ENCODE data around the gene RGP1. TPM values are rescaled to one million over a fixed set of nuclear protein-coding genes. Genes with fewer than 3 reads are reported as not detected.

RGP1 gene
- total and polyA plus RNA-seq, 2 experiments from 2014 or later, result 4.7 to 19.1 TPM

- Histone ChIP-seq H3F3A (ENCODE audit: insufficient read depth) (peaks cover 52% of the 10 kb centered on the region), H3K9ac (no peak overlapping the region), H3K4me1 (ENCODE audit: insufficient read depth) (no peaks in the 10 kb centered on the region), H3K4me3 (no peak overlapping the region), H3K79me2 (ENCODE audit: insufficient read depth) (peaks cover 75% of the 10 kb centered on the region), H3K36me3 (ENCODE audit: low read depth) (peaks cover 79% of the 10 kb centered on the region), H3K27me3 (replicated peaks; ENCODE audit: insufficient read depth) (no peaks in the 10 kb centered on the region), H3K9me3 (ENCODE audit: low read depth) (no peaks in the 10 kb centered on the region), H4K20me1 (ENCODE audit: insufficient read depth) (no peaks in the 10 kb centered on the region), H3K4me2 (ENCODE audit: unreplicated experiment) (no peak overlapping the region), H3K9me2 (ENCODE audit: insufficient read depth) (no peaks in the 10 kb centered on the region), H3K27ac (no peak overlapping the region), H2AFZ (no peak overlapping the region)
- no peak for DNase-seq
- TF ChIP-seq EZH2 (IDR thresholded peaks at IDR 0.05; ENCODE audit: insufficient read depth, poor library complexity, severe bottlenecking) (no peak), EZH2phosphoT487 (IDR thresholded peaks at IDR 0.05; ENCODE audit: insufficient read depth, low read depth) (no peak)
- in situ Hi-C loops (cut with MboI), result loop anchor here (25.0 kb wide), 1 partner anchor 101 kb away; the partner anchor contains the start of genes CD72 and TESK1
- 98 to 100% methylated on average over 3 of the region's 3 CpGs for WGBS, 2 experiments (ENCODE audit: low coverage in 1 of 2, low lambda C conversion rate in 2 of 2, missing lambda C conversion rate in 2 of 2)
Measured at GRCh38 chr9:35713578-35713977, 35.5 kb upstream of the RGP1 start.

GRCh38 chr9:35714123-35714522, 35.0 kb upstream of the RGP1 start:
- no peaks in the 10 kb centered on the region for H4K20me1 ChIP-seq (ENCODE audit: insufficient read depth)
- H3K4me3 ChIP-seq, result no peak overlapping the region
- peaks cover 78% of the 10 kb centered on the region for H3K36me3 ChIP-seq (ENCODE audit: low read depth)
- in situ Hi-C loops (cut with MboI), result loop anchor here (25.0 kb wide), 1 partner anchor 102 kb away; the partner anchor contains the start of genes CD72 and TESK1
- peaks cover 47% of the 10 kb centered on the region for H3F3A ChIP-seq (ENCODE audit: insufficient read depth)
- no peak for DNase-seq
- no peak overlapping the region for H3K9ac ChIP-seq
- no peaks in the 10 kb centered on the region for H3K9me3 ChIP-seq (ENCODE audit: low read depth)
- peaks cover 75% of the 10 kb centered on the region for H3K79me2 ChIP-seq (ENCODE audit: insufficient read depth)
- H2AFZ ChIP-seq, result no peak overlapping the region
- H3K9me2 ChIP-seq (ENCODE audit: insufficient read depth), result no peaks in the 10 kb centered on the region
- no peak for TF ChIP-seq EZH2phosphoT487 (IDR thresholded peaks at IDR 0.05; ENCODE audit: insufficient read depth, low read depth)
- no peak overlapping the region for H3K4me2 ChIP-seq (ENCODE audit: unreplicated experiment)
- 95 to 99% methylated on average over 6 of the region's 6 CpGs for WGBS, 2 experiments (ENCODE audit: low coverage in 1 of 2, low lambda C conversion rate in 2 of 2, missing lambda C conversion rate in 2 of 2)
- H3K4me1 ChIP-seq (ENCODE audit: insufficient read depth), result no peaks in the 10 kb centered on the region
- no peak overlapping the region for H3K27ac ChIP-seq
- H3K27me3 ChIP-seq (replicated peaks; ENCODE audit: insufficient read depth), result no peaks in the 10 kb centered on the region

- peaks cover 49% of the 10 kb centered on the region for H3F3A ChIP-seq (ENCODE audit: insufficient read depth)
- H3K9me2 ChIP-seq (ENCODE audit: insufficient read depth), result no peaks in the 10 kb centered on the region
- H3K4me1 ChIP-seq (ENCODE audit: insufficient read depth), result no peaks in the 10 kb centered on the region
- H3K27me3 ChIP-seq (replicated peaks; ENCODE audit: insufficient read depth), result no peaks in the 10 kb centered on the region
- no peak overlapping the region for H3K4me3 ChIP-seq
- no peak overlapping the region for H3K4me2 ChIP-seq (ENCODE audit: unreplicated experiment)
- H4K20me1 ChIP-seq (ENCODE audit: insufficient read depth), result no peaks in the 10 kb centered on the region
- in situ Hi-C loops (cut with MboI), result loop anchor here (25.0 kb wide), 1 partner anchor 102 kb away; the partner anchor contains the start of genes CD72 and TESK1
- no peak for DNase-seq
- TF ChIP-seq EZH2 (IDR thresholded peaks at IDR 0.05; ENCODE audit: insufficient read depth, poor library complexity, severe bottlenecking) (no peak), EZH2phosphoT487 (IDR thresholded peaks at IDR 0.05; ENCODE audit: insufficient read depth, low read depth) (no peak)
- H3K9me3 ChIP-seq (ENCODE audit: low read depth), result no peaks in the 10 kb centered on the region
- H3K79me2 ChIP-seq (ENCODE audit: insufficient read depth), result peaks cover 76% of the 10 kb centered on the region
- H3K9ac ChIP-seq, result no peak overlapping the region
- H2AFZ ChIP-seq, result no peak overlapping the region
- H3K36me3 ChIP-seq (ENCODE audit: low read depth), result peaks cover 80% of the 10 kb centered on the region
- H3K27ac ChIP-seq, result no peak overlapping the region
- WGBS, 2 experiments (ENCODE audit: low coverage in 1 of 2, low lambda C conversion rate in 2 of 2, missing lambda C conversion rate in 2 of 2), result 91 to 94% methylated on average over 13 of the region's 13 CpGs
Measured at GRCh38 chr9:35714579-35715252, 34.4 kb upstream of the RGP1 start.

- TF ChIP-seq EZH2phosphoT487 (IDR thresholded peaks at IDR 0.05; ENCODE audit: insufficient read depth, low read depth) (no peak), EZH2 (IDR thresholded peaks at IDR 0.05; ENCODE audit: insufficient read depth, poor library complexity, severe bottlenecking) (no peak)
- in situ Hi-C loops (cut with MboI), result loop anchor here (25.0 kb wide), 1 partner anchor 104 kb away; the partner anchor contains the start of genes CD72 and TESK1
- H3K36me3 ChIP-seq (ENCODE audit: low read depth), result peaks cover 82% of the 10 kb centered on the region
- no peaks in the 10 kb centered on the region for H3K27me3 ChIP-seq (replicated peaks; ENCODE audit: insufficient read depth)
- WGBS, 2 experiments (ENCODE audit: low coverage in 1 of 2, low lambda C conversion rate in 2 of 2, missing lambda C conversion rate in 2 of 2), result 87 to 94% methylated on average over 4 of the region's 4 CpGs
- H3K27ac ChIP-seq, result peak overlapping the region; percentile 8
- H3F3A ChIP-seq (ENCODE audit: insufficient read depth), result peaks cover 63% of the 10 kb centered on the region
- H3K9ac ChIP-seq, result no peak overlapping the region; the same call in 1 of the 2 replicates
- no peaks in the 10 kb centered on the region for H3K4me1 ChIP-seq (ENCODE audit: insufficient read depth)
- DNase-seq, result peak; percentile 34
- no peak overlapping the region for H3K4me2 ChIP-seq (ENCODE audit: unreplicated experiment)
- H3K79me2 ChIP-seq (ENCODE audit: insufficient read depth), result peaks cover 91% of the 10 kb centered on the region
- H4K20me1 ChIP-seq (ENCODE audit: insufficient read depth), result no peaks in the 10 kb centered on the region
- no peaks in the 10 kb centered on the region for H3K9me2 ChIP-seq (ENCODE audit: insufficient read depth)
- no peak overlapping the region for H2AFZ ChIP-seq
- no peak overlapping the region for H3K4me3 ChIP-seq
- H3K9me3 ChIP-seq (ENCODE audit: low read depth), result no peaks in the 10 kb centered on the region
Measured at GRCh38 chr9:35716230-35716629, 32.9 kb upstream of the RGP1 start.

Data from GM23248 (cell line).